Epithelial cell of prostate (primary cell): ENCODE data around the gene LAYN.

Experiments
- DNase-seq: peaks from one replicate; pipeline ENCODE4 v3.0.0-alpha.2; 2011; ENCODE audit warnings: low read depth, low spot score
- H3K27ac ChIP-seq: fragments of 450-650 bp; 2 replicates; pipeline ENCODE4 v1.5.1; 2017; ENCODE audit warnings: mild to moderate bottlenecking

The LAYN gene

DNA sequence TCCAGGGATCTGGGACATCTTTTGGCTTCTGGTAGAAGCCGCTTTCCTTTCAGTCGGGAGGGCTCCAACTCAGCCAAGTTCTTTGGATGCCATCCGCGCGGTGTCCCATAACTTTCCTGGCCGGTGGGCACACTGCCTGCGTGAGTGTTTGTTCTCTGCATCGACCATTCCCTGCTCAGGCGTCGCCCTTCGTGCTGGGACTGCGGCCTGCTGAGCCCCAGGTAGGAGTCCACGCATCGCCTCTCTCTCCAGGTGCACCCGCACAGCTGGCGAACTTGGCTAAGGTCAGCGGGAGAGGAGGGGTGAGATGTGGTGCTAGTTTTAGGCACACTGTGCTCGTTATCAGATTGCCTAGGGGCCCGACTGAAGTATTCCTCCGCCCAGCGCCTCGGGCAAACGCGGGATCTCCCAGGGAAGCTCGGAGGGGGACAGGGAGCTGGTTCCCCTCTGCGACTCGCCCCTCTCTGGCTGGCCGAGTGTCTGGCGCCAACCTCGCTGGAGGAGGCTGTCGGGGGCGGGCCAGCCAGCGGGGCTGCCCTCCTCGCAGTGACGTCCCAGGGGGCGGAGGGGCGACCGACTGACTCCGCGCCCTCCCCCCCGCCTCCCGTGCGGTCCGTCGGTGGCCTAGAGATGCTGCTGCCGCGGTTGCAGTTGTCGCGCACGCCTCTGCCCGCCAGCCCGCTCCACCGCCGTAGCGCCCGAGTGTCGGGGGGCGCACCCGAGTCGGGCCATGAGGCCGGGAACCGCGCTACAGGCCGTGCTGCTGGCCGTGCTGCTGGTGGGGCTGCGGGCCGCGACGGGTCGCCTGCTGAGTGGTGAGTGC is at the start of gene LAYN:
Gene LAYN, plus strand, starts transcription at position 607 of the 823 bp plus-strand sequence. Its CDS starts 124 bp downstream, at position 731.
- H3K27ac ChIP-seq = peak within 1 kb of the TSS; percentile 49
- DNase-seq = no peak

DNA sequence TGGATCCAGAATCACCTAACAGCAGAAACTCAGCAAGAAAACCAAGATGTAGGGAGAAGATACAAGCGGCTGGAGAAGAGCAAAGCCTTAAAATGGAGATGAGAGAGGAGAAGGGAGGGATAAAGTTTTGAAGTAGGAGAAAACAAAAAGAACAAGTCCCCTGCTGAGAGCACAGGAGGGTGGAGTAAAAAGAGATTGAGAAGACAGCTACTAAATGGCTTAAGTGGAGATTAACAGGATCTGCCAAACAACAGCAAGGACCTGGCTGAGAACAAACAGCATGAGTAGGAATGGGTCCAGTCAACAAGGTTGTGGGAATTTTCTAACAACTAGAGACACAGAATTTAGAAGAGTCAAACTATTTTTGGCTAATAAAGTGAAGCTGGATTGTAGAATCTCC is 46.5 kb upstream of the LAYN start:
- H3K27ac ChIP-seq = no peak overlapping the region
- DNase-seq = no peak

DNA sequence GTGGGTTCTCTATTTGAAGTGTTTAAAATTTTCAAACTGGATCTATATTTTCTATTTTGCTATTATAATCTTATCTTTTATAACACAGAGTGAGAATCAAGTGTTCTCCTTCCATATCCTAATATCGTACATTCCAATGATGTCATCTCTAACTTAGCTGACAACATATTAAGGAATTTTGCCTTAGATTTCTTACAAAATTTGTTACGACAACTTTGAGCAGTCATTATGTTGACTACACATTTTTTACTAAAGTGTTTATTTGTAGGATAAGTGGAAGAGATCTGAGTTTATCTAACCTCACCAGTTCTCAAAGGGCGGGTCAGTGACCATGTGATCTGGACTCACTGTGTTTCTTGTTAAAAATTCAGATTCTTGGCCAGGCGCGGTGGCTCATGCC is 41.0 kb upstream of the LAYN start:
- DNase-seq = no peak
- no peak overlapping the region for H3K27ac ChIP-seq

- H3K27ac ChIP-seq = no peak overlapping the region
- DNase-seq = peak; percentile 33
These were observed 40.0 kb upstream of the LAYN start for GRCh38 chr11:111500481-111500880.

GRCh38 chr11:111502611-111503010 is 37.9 kb upstream of the LAYN start:
- DNase-seq = no peak
- H3K27ac ChIP-seq = no peak overlapping the region

- peak overlapping the region; percentile 85 for H3K27ac ChIP-seq
- DNase-seq = peak; percentile 89
These were observed 30.2 kb upstream of the LAYN start for GRCh38 chr11:111510311-111510710.

DNA sequence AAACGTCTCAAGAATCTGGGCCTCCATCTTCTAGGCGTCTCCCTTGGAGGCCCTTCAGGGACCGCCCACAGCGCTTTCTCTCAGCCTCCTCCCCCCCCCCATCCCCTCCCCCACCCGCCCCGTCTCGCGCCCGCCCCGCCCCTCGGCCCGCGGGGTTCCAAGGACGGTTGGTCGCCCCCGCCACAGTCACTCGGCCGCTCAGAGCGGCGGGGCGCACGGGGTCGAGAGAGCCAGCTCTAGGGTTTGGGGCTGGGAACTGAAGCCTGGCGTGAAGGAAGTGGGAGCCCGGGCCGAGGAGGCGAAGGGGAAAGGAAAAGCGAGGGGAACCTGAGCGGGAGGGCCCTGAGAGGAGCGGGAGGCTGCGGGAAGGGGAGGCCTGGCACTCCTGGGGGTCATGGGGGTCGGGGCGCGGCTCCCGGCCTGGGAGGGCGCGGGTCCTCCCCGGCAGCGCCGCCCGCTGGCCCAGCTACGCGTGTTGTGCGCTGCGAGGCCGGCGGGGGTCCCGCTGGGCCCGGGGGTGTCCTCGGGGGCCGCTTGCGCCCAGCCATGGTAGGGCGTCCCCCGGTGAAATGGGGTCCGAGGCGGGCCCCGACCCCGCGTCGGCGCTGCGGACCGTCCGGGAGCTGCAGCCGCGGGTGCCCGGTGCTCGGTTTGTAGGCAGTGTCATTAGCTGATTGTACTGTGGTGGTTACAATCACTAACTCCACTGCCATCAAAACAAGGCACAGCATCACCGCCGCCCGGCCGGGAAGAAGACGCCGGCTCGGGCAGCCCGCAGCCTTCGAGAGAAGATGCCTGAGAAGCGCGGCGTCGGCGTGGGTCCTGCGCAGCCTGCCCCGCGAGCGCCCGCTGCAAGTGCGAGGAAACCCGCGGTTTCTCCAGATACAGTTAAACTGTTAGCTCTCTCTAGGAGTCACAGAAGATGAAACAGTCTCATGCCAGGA is 28.0 kb upstream of the LAYN start, which contains the start of gene BTG4:
Gene BTG4, minus strand, starts transcription at position 91 of the 944 bp plus-strand sequence. CDS start 13,610 bp downstream, outside the sequence.
- DNase-seq = no peak
- peak within 1 kb of the TSS; percentile 85 for H3K27ac ChIP-seq

DNA sequence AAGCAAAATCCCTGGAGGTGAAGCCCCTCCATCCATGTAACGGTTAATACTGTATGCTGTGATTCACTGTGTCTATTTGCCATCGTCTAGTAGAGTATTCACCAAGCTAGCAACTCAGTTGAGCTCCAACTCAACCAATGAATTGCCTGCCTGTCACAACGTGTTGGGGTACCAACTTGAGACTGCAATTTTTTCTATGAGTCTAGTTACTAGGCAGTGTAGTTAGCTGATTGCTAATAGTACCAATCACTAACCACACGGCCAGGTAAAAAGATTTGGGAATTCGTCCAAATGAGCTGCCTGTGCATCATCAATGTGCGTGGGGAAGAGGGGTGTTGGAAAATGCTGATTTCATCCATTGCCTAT is 27.3 kb upstream of the LAYN start:
- DNase-seq = peak; percentile 79
- H3K27ac ChIP-seq = peak overlapping the region; percentile 53

GRCh38 chr11:111514216-111515031 is 26.1 kb upstream of the LAYN start, which contains the start of gene HOATZ:
TSS of gene HOATZ (plus strand) at chr11:111514778. CDS start at chr11:111514785, 7 bp downstream.
- peak within 1 kb of the TSS; percentile 53 for H3K27ac ChIP-seq
- DNase-seq = no peak

- DNase-seq = no peak
- peak overlapping the region; percentile 30 for H3K27ac ChIP-seq
These were observed 24.9 kb upstream of the LAYN start for GRCh38 chr11:111515591-111515990.

DNA sequence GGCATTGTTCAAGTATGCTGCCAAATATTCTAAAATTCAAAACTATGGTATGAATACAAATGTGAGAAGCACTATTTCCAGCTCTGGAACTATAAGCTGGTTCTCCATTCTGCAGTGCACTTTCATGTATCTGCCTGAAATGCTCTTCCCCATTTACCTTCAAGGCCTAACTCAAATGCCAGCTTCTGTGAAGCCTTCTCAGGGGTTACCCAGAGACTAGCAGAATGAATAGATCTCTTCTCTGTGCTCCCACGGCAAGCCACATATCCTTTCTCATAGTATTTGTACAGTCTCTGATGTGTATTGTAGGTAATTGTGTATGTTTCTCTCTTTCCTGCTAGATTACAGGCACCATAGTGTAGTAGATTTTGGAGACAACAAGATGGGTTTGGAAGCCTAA is 21.9 kb upstream of the LAYN start:
- no peak overlapping the region for H3K27ac ChIP-seq
- DNase-seq = no peak

- DNase-seq = no peak
- peak overlapping the region; percentile 51 for H3K27ac ChIP-seq
These were observed 20.0 kb upstream of the LAYN start for GRCh38 chr11:111520560-111520959.

- no peak for DNase-seq
- H3K27ac ChIP-seq = peak overlapping the region; percentile 51
These were observed 19.4 kb upstream of the LAYN start for GRCh38 chr11:111521135-111521534.

DNA sequence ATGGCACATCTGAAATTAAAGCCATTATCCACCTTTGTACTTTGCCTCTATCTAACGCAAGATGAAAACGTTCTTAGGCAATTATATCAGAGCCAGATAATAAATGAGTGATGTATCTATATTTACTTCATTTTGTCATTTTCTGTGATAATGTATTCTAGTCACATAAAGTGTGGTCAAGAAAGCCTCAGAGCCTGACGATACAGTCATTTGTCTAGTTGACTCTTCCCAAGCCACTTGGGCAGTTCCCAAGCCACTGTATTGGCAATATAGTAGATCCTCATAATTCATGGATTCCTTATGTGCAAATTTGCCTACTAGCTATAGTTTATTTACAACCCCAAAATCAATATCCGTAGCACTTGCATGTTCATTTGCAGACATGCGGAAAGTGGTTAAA is 18.1 kb upstream of the LAYN start:
- no peak overlapping the region for H3K27ac ChIP-seq
- no peak for DNase-seq

DNA sequence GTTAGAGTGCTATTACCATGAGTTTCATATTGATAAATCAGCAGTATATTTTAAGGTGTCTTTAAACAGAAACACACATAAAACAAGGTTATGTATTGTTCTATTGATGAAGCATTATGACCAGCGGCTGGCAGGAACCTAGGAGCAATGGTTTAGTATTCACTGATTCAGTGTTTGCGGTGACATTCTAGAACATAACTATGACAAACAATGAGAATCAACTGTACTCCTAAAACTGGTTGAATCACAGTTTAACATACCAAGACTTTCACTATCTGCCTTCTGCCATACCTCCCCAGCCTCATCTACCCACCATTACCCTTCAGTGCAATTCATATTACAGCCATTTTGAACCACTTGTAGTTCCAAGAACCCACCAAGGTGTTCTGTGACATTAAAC is 17.2 kb upstream of the LAYN start:
- DNase-seq = no peak
- H3K27ac ChIP-seq = peak overlapping the region; percentile 86

- DNase-seq = no peak
- H3K27ac ChIP-seq = peak overlapping the region; percentile 86
These were observed 16.5 kb upstream of the LAYN start for GRCh38 chr11:111524056-111524455.

DNA sequence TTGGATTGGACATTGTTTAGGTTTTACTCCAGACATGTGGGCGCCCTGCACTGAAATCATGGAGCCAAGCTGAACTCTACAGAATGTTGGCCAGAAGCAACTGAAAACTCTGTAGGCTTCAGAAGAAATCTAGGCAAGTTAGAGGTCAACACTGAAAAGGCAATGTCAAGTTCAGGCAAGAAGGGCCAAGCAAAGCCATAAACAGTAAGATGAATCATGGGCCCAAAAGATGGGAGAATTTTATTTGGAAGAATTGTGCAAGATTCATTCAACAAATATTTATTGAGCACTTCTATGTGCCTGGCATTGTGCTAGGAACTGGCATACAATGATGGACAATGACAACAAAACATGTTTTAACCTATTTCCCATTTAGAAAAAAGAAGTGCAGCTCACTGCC is 15.1 kb upstream of the LAYN start:
- H3K27ac ChIP-seq = peak overlapping the region; percentile 86
- DNase-seq = no peak

- peak overlapping the region; percentile 86 for H3K27ac ChIP-seq
- peak; percentile 85 for DNase-seq
These were observed 14.0 kb upstream of the LAYN start for GRCh38 chr11:111526501-111526900.

DNA sequence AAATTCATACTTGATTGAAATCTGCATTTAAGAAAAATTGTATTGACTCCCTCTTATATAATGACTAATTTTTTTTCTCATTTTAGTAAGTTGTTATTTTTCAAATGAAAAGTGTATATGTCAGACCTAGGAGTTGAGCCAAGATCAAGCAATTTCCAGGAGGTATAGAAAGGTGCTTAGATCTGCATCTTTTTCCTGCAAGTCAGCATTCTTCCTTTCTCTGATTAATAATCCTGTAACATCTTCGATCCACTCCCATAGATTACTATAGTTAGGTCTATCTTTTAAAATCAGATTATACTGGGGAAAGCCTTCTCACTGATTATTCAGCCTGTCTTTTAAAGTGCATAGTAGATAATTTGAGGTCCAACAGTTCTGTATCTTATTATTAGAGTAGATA is 13.2 kb upstream of the LAYN start:
- H3K27ac ChIP-seq = peak overlapping the region; percentile 86
- no peak for DNase-seq

GRCh38 chr11:111528557-111528956 is 12.0 kb upstream of the LAYN start:
- DNase-seq = no peak

More at GRCh38 chr11:111528557-111528956, 12.0 kb upstream of the LAYN start:
- H3K27ac ChIP-seq = peak overlapping the region; percentile 81
